WTC11 (cell line): ENCODE measurements around the gene NECAB3.

ENCODE experiments used
- ATF3 ChIP-seq: sonication (generic); formaldehyde crosslinking; conservative IDR thresholded peaks from 2 replicates; pipeline ENCODE4 v1.8.1; 2022; ENCODE audit warnings: mild to moderate bottlenecking, missing genetic modification reagents
- CTCF ChIP-seq: fragments of 200-600 bp; IDR thresholded peaks from 2 replicates; pipeline ENCODE4 v1.8.0; 2022; ENCODE audit warnings: antibody characterized with exemption
- ETV6 ChIP-seq: sonication (generic); formaldehyde crosslinking; IDR thresholded peaks from 2 replicates; pipeline ENCODE4 v1.8.1; 2022; ENCODE audit warnings: mild to moderate bottlenecking, missing genetic modification reagents
- FOXK1 ChIP-seq: sonication (generic); formaldehyde crosslinking; IDR thresholded peaks from 2 replicates; pipeline ENCODE4 v1.8.0; 2022; ENCODE audit warnings: mild to moderate bottlenecking, moderate library complexity, missing genetic modification reagents
- KAT7 ChIP-seq: sonication (generic); formaldehyde crosslinking; IDR thresholded peaks from 2 replicates; pipeline ENCODE4 v1.8.1; 2023; ENCODE audit warnings: missing genetic modification reagents, mild to moderate bottlenecking, borderline replicate concordance
- TCF7 ChIP-seq: sonication (generic); formaldehyde crosslinking; IDR thresholded peaks from 2 replicates; pipeline ENCODE4 v1.8.0; 2022; ENCODE audit warnings: mild to moderate bottlenecking, low read depth, missing genetic modification reagents, moderate library complexity
- TF ChIP-seq, protein P1 (sequence below): sonication (generic); formaldehyde crosslinking; IDR thresholded peaks from 2 replicates; pipeline ENCODE4 v1.8.0; 2022; ENCODE audit warnings: mild to moderate bottlenecking, missing genetic modification reagents

- no peak for TF ChIP-seq CTCF
- TF ChIP-seq TCF7 (CRISPR knock-in tag) = no peak
- no peak for TF ChIP-seq FOXK1 (CRISPR knock-in tag)
- TF ChIP-seq, protein P1, sequence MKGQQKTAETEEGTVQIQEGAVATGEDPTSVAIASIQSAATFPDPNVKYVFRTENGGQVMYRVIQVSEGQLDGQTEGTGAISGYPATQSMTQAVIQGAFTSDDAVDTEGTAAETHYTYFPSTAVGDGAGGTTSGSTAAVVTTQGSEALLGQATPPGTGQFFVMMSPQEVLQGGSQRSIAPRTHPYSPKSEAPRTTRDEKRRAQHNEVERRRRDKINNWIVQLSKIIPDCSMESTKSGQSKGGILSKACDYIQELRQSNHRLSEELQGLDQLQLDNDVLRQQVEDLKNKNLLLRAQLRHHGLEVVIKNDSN (CRISPR knock-in tag) = no peak
- TF ChIP-seq KAT7 (CRISPR knock-in tag) = no peak
- no peak for TF ChIP-seq ETV6 (CRISPR knock-in tag)
- TF ChIP-seq ATF3 = no peak
Measured at GRCh38 chr20:33677991-33678702, 3.9 kb upstream of the NECAB3 start.
